NCI-H524 (cell line): ENCODE results near the gene AKR1B15.

Source experiments
- DNase-seq, 2 experiments: peaks; one replicate each; lab custom pipeline; 2025; lab: John Stamatoyannopoulos, UW

Gene AKR1B15

GRCh38 chr7:134618756-134619530 lies 70.0 kb downstream of the AKR1B15 start:
- no peak for DNase-seq

- DNase-seq: peak in 1 of 2 experiments; percentile 14
These were observed 70.9 kb downstream of the AKR1B15 start for GRCh38 chr7:134619627-134620331.

- DNase-seq: no peak
These were observed 73.5 kb downstream of the AKR1B15 start for GRCh38 chr7:134622303-134622995.

GRCh38 chr7:134623193-134623592 lies 74.3 kb downstream of the AKR1B15 start:
- DNase-seq: no peak

GRCh38 chr7:134625550-134625949 lies 76.6 kb downstream of the AKR1B15 start:
- DNase-seq: no peak

- no peak for DNase-seq
These were observed 78.3 kb downstream of the AKR1B15 start for GRCh38 chr7:134627109-134627774.

- no peak for DNase-seq
These were observed 78.9 kb downstream of the AKR1B15 start for GRCh38 chr7:134627775-134628153.

- no peak for DNase-seq
These were observed 80.5 kb downstream of the AKR1B15 start for GRCh38 chr7:134629445-134629844.
